Stimulated activated naive B cell treated with anti-CD40 and anti-IgM and Interleukin-4, amounts not matched to agents 10 μg/mL and 1 μg/mL and 100 μg/mL, for 72 hours (primary cell): ENCODE data around the gene CAMKV.

Source experiments
- ATAC-seq, 2 donors: fragments of 150-1000 bp; cut with Tn5 transposase; replicated peaks; 2 replicates each; pipeline ENCODE4 v1.10.0; 2021; ENCODE audit warnings: moderate library complexity in 1 of 2
- DNase-seq: peaks from one replicate; pipeline ENCODE4 v3.0.0; 2021
- H3K27ac Mint-ChIP-seq: one replicate; pipeline ENCODE4 v1.8.0; 2022; ENCODE audit warnings: mild to moderate bottlenecking, mixed read lengths
- H3K27me3 Mint-ChIP-seq, 2 donors: one replicate each; pipeline ENCODE4 v1.8.0; 2022; ENCODE audit warnings: mixed read lengths in 2 of 2
- H3K36me3 Mint-ChIP-seq, 2 donors: one replicate each; pipeline ENCODE4 v1.8.0; 2022; ENCODE audit warnings: mixed read lengths in 2 of 2, mild to moderate bottlenecking in 1 of 2
- H3K4me1 Mint-ChIP-seq, 2 donors: one replicate each; pipeline ENCODE4 v1.8.0; 2022; ENCODE audit warnings: mixed read lengths in 2 of 2, mild to moderate bottlenecking in 1 of 2
- H3K4me3 Mint-ChIP-seq, 2 donors: one replicate each; pipeline ENCODE4 v1.8.0; 2022; ENCODE audit warnings: mild to moderate bottlenecking in 2 of 2, mixed read lengths in 2 of 2, moderate library complexity in 1 of 2
- H3K9me3 Mint-ChIP-seq, 2 donors: one replicate each; pipeline ENCODE4 v1.8.0; 2022; ENCODE audit warnings: mixed read lengths in 2 of 2, mild to moderate bottlenecking in 1 of 2

Gene CAMKV

GRCh38 chr3:49902511-49903345 is 33.0 kb upstream of the CAMKV start:
- no peak for DNase-seq
- Mint-ChIP-seq H3K27ac (no peak overlapping the region), H3K4me3 (no peak overlapping the region), H3K4me1 (peaks cover 19 to 23% of the 10 kb centered on the region in 2 donors), H3K36me3 (peaks cover 0 to 3% of the 10 kb centered on the region in 2 donors), H3K9me3 (no peaks in the 10 kb centered on the region), H3K27me3 (no peaks in the 10 kb centered on the region)
- ATAC-seq, result no peak

- peaks cover 0 to 3% of the 10 kb centered on the region in 2 donors for H3K36me3 Mint-ChIP-seq
- DNase-seq, result no peak
- no peaks in the 10 kb centered on the region for H3K27me3 Mint-ChIP-seq
- ATAC-seq, result no peak
- H3K9me3 Mint-ChIP-seq, result no peaks in the 10 kb centered on the region
- H3K27ac Mint-ChIP-seq, result peak overlapping the region; percentile 20
- H3K4me3 Mint-ChIP-seq, result no peak overlapping the region
- peaks cover 16 to 22% of the 10 kb centered on the region in 2 donors for H3K4me1 Mint-ChIP-seq
Measured at GRCh38 chr3:49901366-49902339, 31.9 kb upstream of the CAMKV start.

- Mint-ChIP-seq H3K4me1 (peaks cover 9 to 11% of the 10 kb centered on the region in 2 donors), H3K27ac (no peak overlapping the region), H3K36me3 (peaks cover 0 to 3% of the 10 kb centered on the region in 2 donors), H3K27me3 (no peaks in the 10 kb centered on the region), H3K9me3 (no peaks in the 10 kb centered on the region), H3K4me3 (no peak overlapping the region)
- DNase-seq (no peak), ATAC-seq (no peak)
Measured at GRCh38 chr3:49900491-49901153, 30.9 kb upstream of the CAMKV start.

GRCh38 chr3:49899815-49900214 is 30.1 kb upstream of the CAMKV start:
- peaks cover 0 to 3% of the 10 kb centered on the region in 2 donors for H3K36me3 Mint-ChIP-seq
- DNase-seq (no peak), ATAC-seq (no peak)
- no peak overlapping the region for H3K4me3 Mint-ChIP-seq
- H3K9me3 Mint-ChIP-seq, result no peaks in the 10 kb centered on the region
- H3K4me1 Mint-ChIP-seq, result peaks cover 6 to 7% of the 10 kb centered on the region in 2 donors
- no peak overlapping the region for H3K27ac Mint-ChIP-seq
- H3K27me3 Mint-ChIP-seq, result no peaks in the 10 kb centered on the region

GRCh38 chr3:49898991-49899390 is 29.3 kb upstream of the CAMKV start:
- ATAC-seq (no peak), DNase-seq (no peak)
- H3K27me3 Mint-ChIP-seq, result no peaks in the 10 kb centered on the region
- no peak overlapping the region for H3K27ac Mint-ChIP-seq
- H3K36me3 Mint-ChIP-seq, result peaks cover 0 to 2% of the 10 kb centered on the region in 2 donors
- peaks cover 3 to 4% of the 10 kb centered on the region in 2 donors for H3K4me1 Mint-ChIP-seq
- no peak overlapping the region for H3K4me3 Mint-ChIP-seq
- no peaks in the 10 kb centered on the region for H3K9me3 Mint-ChIP-seq

- no peak overlapping the region for H3K4me3 Mint-ChIP-seq
- DNase-seq (no peak), ATAC-seq (no peak)
- no peaks in the 10 kb centered on the region for H3K36me3 Mint-ChIP-seq
- no peak overlapping the region for H3K27ac Mint-ChIP-seq
- peaks cover 0 to under 1% of the 10 kb centered on the region in 2 donors for H3K4me1 Mint-ChIP-seq
- H3K27me3 Mint-ChIP-seq, result no peaks in the 10 kb centered on the region
- no peaks in the 10 kb centered on the region for H3K9me3 Mint-ChIP-seq
Measured at GRCh38 chr3:49896345-49896744, 26.6 kb upstream of the CAMKV start.

GRCh38 chr3:49895791-49896190 is 26.1 kb upstream of the CAMKV start:
- no peak overlapping the region for H3K4me3 Mint-ChIP-seq
- H3K27me3 Mint-ChIP-seq, result no peaks in the 10 kb centered on the region
- H3K27ac Mint-ChIP-seq, result no peak overlapping the region
- DNase-seq (no peak), ATAC-seq (no peak)
- no peaks in the 10 kb centered on the region for H3K36me3 Mint-ChIP-seq
- no peaks in the 10 kb centered on the region for H3K9me3 Mint-ChIP-seq
- no peaks in the 10 kb centered on the region for H3K4me1 Mint-ChIP-seq

GRCh38 chr3:49889296-49889695 is 19.6 kb upstream of the CAMKV start:
- no peak for DNase-seq
- H3K27ac Mint-ChIP-seq, result no peak overlapping the region
- no peaks in the 10 kb centered on the region for H3K36me3 Mint-ChIP-seq
- ATAC-seq, result no peak
- no peaks in the 10 kb centered on the region for H3K4me1 Mint-ChIP-seq
- H3K4me3 Mint-ChIP-seq, result no peak overlapping the region
- no peaks in the 10 kb centered on the region for H3K27me3 Mint-ChIP-seq
- no peaks in the 10 kb centered on the region for H3K9me3 Mint-ChIP-seq

- no peak overlapping the region for H3K27ac Mint-ChIP-seq
- no peaks in the 10 kb centered on the region for H3K9me3 Mint-ChIP-seq
- ATAC-seq (no peak), DNase-seq (no peak)
- no peak overlapping the region for H3K4me3 Mint-ChIP-seq
- no peaks in the 10 kb centered on the region for H3K4me1 Mint-ChIP-seq
- no peaks in the 10 kb centered on the region for H3K36me3 Mint-ChIP-seq
- peaks cover 1 to 2% of the 10 kb centered on the region in 2 donors for H3K27me3 Mint-ChIP-seq
Measured at GRCh38 chr3:49886922-49887265, 17.2 kb upstream of the CAMKV start.

GRCh38 chr3:49883998-49884397 is 14.3 kb upstream of the CAMKV start:
- no peak overlapping the region for H3K27ac Mint-ChIP-seq
- H3K36me3 Mint-ChIP-seq, result no peaks in the 10 kb centered on the region
- ATAC-seq (no peak), DNase-seq (no peak)
- H3K27me3 Mint-ChIP-seq, result peaks cover 5 to 6% of the 10 kb centered on the region in 2 donors
- H3K4me1 Mint-ChIP-seq, result no peaks in the 10 kb centered on the region
- no peaks in the 10 kb centered on the region for H3K9me3 Mint-ChIP-seq
- H3K4me3 Mint-ChIP-seq, result no peak overlapping the region

GRCh38 chr3:49882166-49882565 is 12.5 kb upstream of the CAMKV start:
- no peak overlapping the region for H3K4me3 Mint-ChIP-seq
- no peak overlapping the region for H3K27ac Mint-ChIP-seq
- ATAC-seq, result no peak

GRCh38 chr3:49880581-49881315 is 11.0 kb upstream of the CAMKV start:
- no peak for ATAC-seq
- Mint-ChIP-seq H3K36me3 (no peaks in the 10 kb centered on the region), H3K27me3 (peaks cover 5 to 6% of the 10 kb centered on the region in 2 donors), H3K4me1 (no peaks in the 10 kb centered on the region), H3K4me3 (no peak overlapping the region), H3K9me3 (no peaks in the 10 kb centered on the region), H3K27ac (no peak overlapping the region)
- no peak for DNase-seq

More at GRCh38 chr3:49882166-49882565, 12.5 kb upstream of the CAMKV start:
- no peak for DNase-seq
- Mint-ChIP-seq H3K4me1 (no peaks in the 10 kb centered on the region), H3K36me3 (no peaks in the 10 kb centered on the region), H3K9me3 (no peaks in the 10 kb centered on the region), H3K27me3 (peaks cover 5 to 6% of the 10 kb centered on the region in 2 donors)

GRCh38 chr3:49879721-49880120 is 10.0 kb upstream of the CAMKV start:
- Mint-ChIP-seq H3K27ac (no peak overlapping the region), H3K27me3 (peaks cover 5 to 6% of the 10 kb centered on the region in 2 donors), H3K4me3 (no peak overlapping the region), H3K4me1 (no peaks in the 10 kb centered on the region), H3K9me3 (no peaks in the 10 kb centered on the region), H3K36me3 (no peaks in the 10 kb centered on the region)
- ATAC-seq, result no peak
- DNase-seq, result no peak

- Mint-ChIP-seq H3K27ac (no peak overlapping the region), H3K27me3 (peaks cover 5 to 6% of the 10 kb centered on the region in 2 donors), H3K9me3 (no peaks in the 10 kb centered on the region), H3K4me1 (no peaks in the 10 kb centered on the region), H3K4me3 (no peak overlapping the region), H3K36me3 (no peaks in the 10 kb centered on the region)
- no peak for DNase-seq
- ATAC-seq, result no peak
Measured at GRCh38 chr3:49878686-49879085, 9.0 kb upstream of the CAMKV start.
